AG04449 (cell line): ENCODE data around the gene MKI67.

Experiments
- CTCF ChIA-PET: fragments of 350-600 bp; formaldehyde crosslinking; extraction: SDS; loops from one replicate; lab custom pipeline; 2021; ENCODE audit warnings: antibody characterized with exemption; lab: Yijun Ruan, JAX
- POLR2A ChIA-PET: fragments of 400-600, 350-600 bp; formaldehyde crosslinking; extraction: SDS; loops from one replicate; lab custom pipeline; 2020; ENCODE audit warnings: antibody characterized with exemption, inconsistent platforms; lab: Yijun Ruan, JAX
- DNase-seq: peaks from one replicate; pipeline ENCODE4 v3.0.0-alpha.2; 2010; ENCODE audit warnings: low read depth, low spot score
- H3K4me3 ChIP-seq: 2 replicates; pipeline ENCODE4 v1.5.1; 2011; ENCODE audit warnings: low read depth, mild to moderate bottlenecking, control low read depth, low read length
- TF ChIP-seq, protein P1 (sequence below): IDR thresholded peaks from one replicate; pipeline ENCODE4 v1.5.1; 2011; ENCODE audit warnings: mild to moderate bottlenecking, moderate library complexity, low read length, control low read depth, inconsistent platforms; ENCODE audit not compliant: insufficient read depth; ENCODE audit errors: missing control alignments

Gene MKI67

DNA sequence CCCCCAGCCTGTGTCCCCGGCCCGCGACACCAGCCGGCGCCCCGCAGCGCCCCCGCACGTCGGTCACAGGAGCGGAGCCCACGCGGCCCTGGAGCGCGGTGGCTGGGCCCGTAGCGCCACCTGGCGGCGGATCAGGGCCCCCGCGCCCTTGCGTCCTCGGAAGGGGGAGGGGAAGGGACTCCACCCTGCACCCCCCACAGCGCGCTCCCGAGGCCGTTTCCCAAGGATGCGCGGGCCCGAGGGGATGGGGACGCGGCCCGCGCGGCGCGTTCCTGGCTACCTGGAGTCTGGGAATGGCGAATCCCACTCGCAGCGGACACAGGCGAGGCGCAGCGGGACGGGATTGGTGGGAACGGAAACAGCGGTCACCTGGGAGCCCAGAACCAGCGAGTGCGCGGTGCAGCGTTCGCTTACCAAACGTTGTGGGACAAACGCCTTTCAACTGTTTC lies 23.8 kb upstream of the MKI67 start:
- TF ChIP-seq, protein P1, sequence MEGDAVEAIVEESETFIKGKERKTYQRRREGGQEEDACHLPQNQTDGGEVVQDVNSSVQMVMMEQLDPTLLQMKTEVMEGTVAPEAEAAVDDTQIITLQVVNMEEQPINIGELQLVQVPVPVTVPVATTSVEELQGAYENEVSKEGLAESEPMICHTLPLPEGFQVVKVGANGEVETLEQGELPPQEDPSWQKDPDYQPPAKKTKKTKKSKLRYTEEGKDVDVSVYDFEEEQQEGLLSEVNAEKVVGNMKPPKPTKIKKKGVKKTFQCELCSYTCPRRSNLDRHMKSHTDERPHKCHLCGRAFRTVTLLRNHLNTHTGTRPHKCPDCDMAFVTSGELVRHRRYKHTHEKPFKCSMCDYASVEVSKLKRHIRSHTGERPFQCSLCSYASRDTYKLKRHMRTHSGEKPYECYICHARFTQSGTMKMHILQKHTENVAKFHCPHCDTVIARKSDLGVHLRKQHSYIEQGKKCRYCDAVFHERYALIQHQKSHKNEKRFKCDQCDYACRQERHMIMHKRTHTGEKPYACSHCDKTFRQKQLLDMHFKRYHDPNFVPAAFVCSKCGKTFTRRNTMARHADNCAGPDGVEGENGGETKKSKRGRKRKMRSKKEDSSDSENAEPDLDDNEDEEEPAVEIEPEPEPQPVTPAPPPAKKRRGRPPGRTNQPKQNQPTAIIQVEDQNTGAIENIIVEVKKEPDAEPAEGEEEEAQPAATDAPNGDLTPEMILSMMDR, result peak; percentile 97
- peak overlapping the region; percentile 66 for H3K4me3 ChIP-seq
- CTCF ChIA-PET, result interaction anchor here (0.6 to 7.2 kb wide), 25 partner anchors 10 to 332 kb away, joined by 3 to 111 read pairs (median 4); no protein-coding TSS in a partner anchor
- DNase-seq, result no peak
- POLR2A ChIA-PET, result no interaction called here

DNA sequence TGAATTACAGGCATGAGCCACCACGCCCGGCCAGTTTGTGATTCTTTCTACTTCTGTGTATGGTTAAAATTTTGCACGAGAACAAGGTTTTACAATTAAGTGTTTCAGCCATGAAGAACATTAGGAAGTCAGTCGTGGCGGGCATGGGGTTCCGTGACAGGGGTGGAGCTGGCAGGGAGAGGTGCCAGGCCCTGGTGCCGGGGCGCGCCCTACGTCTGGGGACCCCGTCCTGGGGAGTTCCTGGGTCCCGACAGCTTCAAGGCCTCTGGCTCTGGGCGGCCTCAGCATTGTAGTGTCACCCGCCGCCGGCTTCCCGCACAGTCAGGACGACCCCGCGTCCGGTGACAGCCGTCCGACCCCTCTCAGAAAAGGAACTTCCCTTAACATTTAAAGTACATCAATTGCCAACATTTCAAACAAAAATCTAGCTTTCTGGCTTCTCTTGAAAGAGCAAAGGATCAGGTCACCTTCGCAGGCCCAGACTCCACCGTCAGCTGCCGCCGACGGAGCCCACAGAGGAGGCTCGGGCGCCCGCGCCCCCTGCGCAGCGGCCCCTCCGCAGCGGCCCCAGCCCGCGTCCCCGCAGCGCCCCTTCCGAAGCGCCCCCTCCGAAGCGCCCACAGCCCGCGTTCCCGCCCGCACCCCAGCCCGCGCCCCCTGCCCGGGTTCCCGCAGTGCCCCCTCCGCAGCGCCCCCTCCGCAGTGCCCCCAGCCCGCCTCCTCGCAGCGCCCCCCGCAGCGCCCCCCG lies 23.2 kb upstream of the MKI67 start:
- ChIA-PET POLR2A (no interaction called here), CTCF (interaction anchor here (0.6 to 7.2 kb wide), 20 partner anchors 9 to 332 kb away, joined by 3 to 111 read pairs (median 3); partner anchors contain the start of gene MKI67)
- no peak for DNase-seq
- no peak overlapping the region for H3K4me3 ChIP-seq
- TF ChIP-seq, protein P1, result no peak

DNA sequence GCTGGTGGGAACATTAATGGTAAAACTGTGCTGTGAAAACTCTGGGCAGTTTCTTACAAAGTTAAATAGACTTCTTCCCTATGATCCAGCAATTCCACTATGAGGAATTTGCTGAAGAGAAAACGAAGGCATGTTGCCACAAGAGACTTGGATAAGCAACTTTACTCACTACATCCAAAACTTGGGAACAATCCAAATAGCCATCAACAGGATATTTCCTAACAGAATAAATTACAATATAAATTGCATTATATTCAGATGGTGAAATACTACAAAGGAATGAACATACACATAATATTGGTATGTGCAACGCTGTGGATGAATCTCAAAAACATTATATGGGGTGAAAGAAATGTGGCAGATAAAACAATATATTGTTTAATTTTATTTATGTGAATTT lies 21.4 kb upstream of the MKI67 start:
- ChIA-PET POLR2A (no interaction called here), CTCF (no interaction called here)
- TF ChIP-seq, protein P1, result no peak
- peak; percentile 75 for DNase-seq
- H3K4me3 ChIP-seq, result no peak overlapping the region

DNA sequence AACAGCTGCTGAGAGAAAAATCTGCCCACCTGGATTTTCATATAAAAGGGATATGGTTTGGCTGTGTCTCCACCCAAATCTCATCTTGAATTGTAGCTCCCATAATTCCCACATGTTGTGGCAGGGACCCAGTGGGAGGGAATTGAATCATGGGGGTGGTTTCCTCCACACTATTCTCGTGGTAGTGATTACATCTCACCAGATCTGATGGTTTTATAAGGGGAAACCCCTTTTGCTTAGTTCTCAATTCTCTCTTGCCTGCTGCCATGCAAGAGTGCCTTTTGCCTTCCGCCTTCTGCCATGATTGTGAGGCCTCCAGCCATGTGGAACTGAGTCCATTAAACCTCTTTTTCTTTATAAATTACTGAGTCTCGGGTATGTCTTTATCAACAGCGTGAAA lies 20.8 kb upstream of the MKI67 start:
- TF ChIP-seq, protein P1, result no peak
- POLR2A ChIA-PET, result no interaction called here
- CTCF ChIA-PET, result interaction anchor here (0.7 to 1.0 kb wide), 2 partner anchors 12 to 15 kb away, joined by 3 read pairs; no protein-coding TSS in a partner anchor
- H3K4me3 ChIP-seq, result no peak overlapping the region
- no peak for DNase-seq

DNA sequence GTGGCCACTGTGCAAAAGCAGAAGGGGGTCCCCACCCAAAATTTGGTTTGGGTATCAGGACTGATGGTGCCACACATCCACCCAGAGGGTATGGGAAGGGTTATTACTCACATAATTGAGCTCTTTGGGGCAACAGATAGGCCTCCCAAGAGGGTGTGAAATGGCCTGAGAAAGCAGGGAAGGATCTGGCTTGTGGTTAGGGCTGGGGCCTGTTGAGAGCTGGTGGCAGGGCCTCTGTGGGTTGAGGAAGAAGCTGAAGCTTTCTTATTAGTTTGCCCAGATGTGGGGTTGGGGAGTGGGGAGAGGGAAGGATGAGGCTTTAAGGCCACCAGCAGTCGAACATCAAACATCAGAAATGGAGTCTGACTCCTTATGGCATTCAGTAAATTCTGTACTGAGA lies 18.3 kb upstream of the MKI67 start:
- no peak overlapping the region for H3K4me3 ChIP-seq
- DNase-seq, result no peak
- ChIA-PET POLR2A (no interaction called here), CTCF (interaction anchor here (1.0 kb wide), 1 partner anchor 62 kb away, joined by 3 read pairs; no protein-coding TSS in a partner anchor)
- TF ChIP-seq, protein P1, result no peak

DNA sequence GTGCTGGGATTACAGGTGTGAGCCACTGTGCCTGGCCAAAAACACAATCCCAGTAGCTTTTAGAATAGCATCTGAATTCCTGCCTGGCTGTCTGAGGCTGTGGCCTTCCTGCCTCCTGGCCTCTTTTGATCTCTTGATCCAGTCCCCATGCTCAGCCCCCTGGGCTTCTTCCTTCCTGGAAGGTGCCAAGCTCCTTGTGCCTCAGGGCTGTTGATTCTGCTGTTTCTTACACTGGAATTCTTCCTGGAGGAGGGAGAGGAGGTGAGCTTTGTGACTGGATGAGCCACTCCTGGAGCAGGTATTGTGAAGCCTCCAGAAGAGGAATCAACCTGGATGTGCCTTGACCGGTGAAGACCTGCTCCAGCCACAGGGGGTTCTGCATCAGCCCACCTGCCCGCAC lies 17.3 kb upstream of the MKI67 start:
- POLR2A ChIA-PET, result no interaction called here
- no peak overlapping the region for H3K4me3 ChIP-seq
- TF ChIP-seq, protein P1, result no peak
- no peak for DNase-seq
- CTCF ChIA-PET, result no interaction called here
